ENCODE measurements around the gene THADA. TPM values are rescaled to one million over a fixed set of nuclear protein-coding genes. Genes with fewer than 3 reads are reported as not detected.

The THADA gene
- total RNA-seq, 1 donor = 39.4 TPM

GRCh38 chr2:43424262-43425207, 171.3 kb downstream of the THADA start:
- TF ChIP-seq CTCF (IDR thresholded peaks at IDR 0.05; ENCODE audit: extremely low read depth, low read depth, low read length) = no peak
- peaks cover 7% of the 10 kb centered on the region for H3K36me3 ChIP-seq (ENCODE audit: insufficient read depth, low read length)
- H3K27ac ChIP-seq (ENCODE audit: low read depth, low read length) = peak overlapping the region; percentile 28
- no peaks in the 10 kb centered on the region for H3K27me3 ChIP-seq (ENCODE audit: insufficient read depth, low read length)
- peak; percentile 37 for DNase-seq (ENCODE audit: insufficient read length, low spot score, missing footprints)
- H2AFZ ChIP-seq (ENCODE audit: low read length) = no peak overlapping the region
- H3K9me3 ChIP-seq (ENCODE audit: low read depth, low read length) = no peaks in the 10 kb centered on the region
- peak overlapping the region; percentile 25 for H3K4me2 ChIP-seq (ENCODE audit: insufficient read depth, low read length)
- peaks cover 36% of the 10 kb centered on the region for H3K4me1 ChIP-seq (ENCODE audit: insufficient read depth, low read length)
- H3K79me2 ChIP-seq (ENCODE audit: insufficient read depth, low read length) = no peaks in the 10 kb centered on the region
- H4K20me1 ChIP-seq (ENCODE audit: insufficient read depth, low read length) = no peaks in the 10 kb centered on the region
- no peak overlapping the region for H3K4me3 ChIP-seq (ENCODE audit: insufficient read depth, low read length)

GRCh38 chr2:43423941-43424261, 171.9 kb downstream of the THADA start:
- H3K9me3 ChIP-seq (ENCODE audit: low read depth, low read length) = no peaks in the 10 kb centered on the region
- no peaks in the 10 kb centered on the region for H4K20me1 ChIP-seq (ENCODE audit: insufficient read depth, low read length)
- no peak overlapping the region for H3K4me3 ChIP-seq (ENCODE audit: insufficient read depth, low read length)
- H3K4me2 ChIP-seq (ENCODE audit: insufficient read depth, low read length) = peak overlapping the region; percentile 25
- H3K4me1 ChIP-seq (ENCODE audit: insufficient read depth, low read length) = peaks cover 36% of the 10 kb centered on the region
- no peak for DNase-seq (ENCODE audit: insufficient read length, low spot score, missing footprints)
- no peak overlapping the region for H2AFZ ChIP-seq (ENCODE audit: low read length)
- no peaks in the 10 kb centered on the region for H3K27me3 ChIP-seq (ENCODE audit: insufficient read depth, low read length)
- H3K27ac ChIP-seq (ENCODE audit: low read depth, low read length) = peak overlapping the region; percentile 28
- no peaks in the 10 kb centered on the region for H3K79me2 ChIP-seq (ENCODE audit: insufficient read depth, low read length)
- peaks cover 7% of the 10 kb centered on the region for H3K36me3 ChIP-seq (ENCODE audit: insufficient read depth, low read length)
- no peak for TF ChIP-seq CTCF (IDR thresholded peaks at IDR 0.05; ENCODE audit: extremely low read depth, low read depth, low read length)

- DNase-seq (ENCODE audit: insufficient read length, low spot score, missing footprints) = no peak
- H2AFZ ChIP-seq (ENCODE audit: low read length) = no peak overlapping the region
- H3K9me3 ChIP-seq (ENCODE audit: low read depth, low read length) = no peaks in the 10 kb centered on the region
- TF ChIP-seq CTCF (IDR thresholded peaks at IDR 0.05; ENCODE audit: extremely low read depth, low read depth, low read length) = no peak
- H3K36me3 ChIP-seq (ENCODE audit: insufficient read depth, low read length) = peaks cover 7% of the 10 kb centered on the region
- no peaks in the 10 kb centered on the region for H3K27me3 ChIP-seq (ENCODE audit: insufficient read depth, low read length)
- peaks cover 27% of the 10 kb centered on the region for H3K4me1 ChIP-seq (ENCODE audit: insufficient read depth, low read length)
- H3K4me2 ChIP-seq (ENCODE audit: insufficient read depth, low read length) = no peak overlapping the region
- no peaks in the 10 kb centered on the region for H3K79me2 ChIP-seq (ENCODE audit: insufficient read depth, low read length)
- no peak overlapping the region for H3K27ac ChIP-seq (ENCODE audit: low read depth, low read length)
- H4K20me1 ChIP-seq (ENCODE audit: insufficient read depth, low read length) = no peaks in the 10 kb centered on the region
- H3K4me3 ChIP-seq (ENCODE audit: insufficient read depth, low read length) = no peak overlapping the region
These were observed 174.6 kb downstream of the THADA start for GRCh38 chr2:43421194-43421593.

- H3K27me3 ChIP-seq (ENCODE audit: insufficient read depth, low read length) = no peaks in the 10 kb centered on the region
- no peaks in the 10 kb centered on the region for H3K79me2 ChIP-seq (ENCODE audit: insufficient read depth, low read length)
- peaks cover 4% of the 10 kb centered on the region for H3K36me3 ChIP-seq (ENCODE audit: insufficient read depth, low read length)
- H2AFZ ChIP-seq (ENCODE audit: low read length) = no peak overlapping the region
- no peak overlapping the region for H3K4me3 ChIP-seq (ENCODE audit: insufficient read depth, low read length)
- TF ChIP-seq CTCF (IDR thresholded peaks at IDR 0.05; ENCODE audit: extremely low read depth, low read depth, low read length) = no peak
- peaks cover 19% of the 10 kb centered on the region for H3K4me1 ChIP-seq (ENCODE audit: insufficient read depth, low read length)
- no peak overlapping the region for H3K27ac ChIP-seq (ENCODE audit: low read depth, low read length)
- no peaks in the 10 kb centered on the region for H4K20me1 ChIP-seq (ENCODE audit: insufficient read depth, low read length)
- no peak overlapping the region for H3K4me2 ChIP-seq (ENCODE audit: insufficient read depth, low read length)
- no peak for DNase-seq (ENCODE audit: insufficient read length, low spot score, missing footprints)
- H3K9me3 ChIP-seq (ENCODE audit: low read depth, low read length) = no peaks in the 10 kb centered on the region
These were observed 175.4 kb downstream of the THADA start for GRCh38 chr2:43420389-43420801.

All from osteoblast (primary cell).